H9 (cell line): Measurements from ENCODE around the gene HSFY2. TPM values are rescaled to one million over a fixed set of nuclear protein-coding genes. Genes with fewer than 3 reads are reported as not detected.
"Not testable (repeated sequence)": the region's sequence is repeated elsewhere in the genome, so short reads cannot be mapped to it uniquely, and the experiment has no call there.

ENCODE experiments used
- DNase-seq: peaks from one replicate; pipeline ENCODE4 v3.0.0-alpha.2; 2017
- H2AFZ ChIP-seq: one replicate; pipeline ENCODE4 v1.6.1; 2013; ENCODE audit warnings: mild to moderate bottlenecking, low read length, control low read depth, moderate library complexity
- H2AK5ac ChIP-seq: 2 replicates; pipeline ENCODE4 v1.6.1; 2013; ENCODE audit warnings: low read length, control low read depth, mixed read lengths; ENCODE audit not compliant: insufficient read length
- H2BK120ac ChIP-seq: one replicate; pipeline ENCODE4 v1.6.1; 2013; ENCODE audit warnings: low read depth, mild to moderate bottlenecking, low read length, control low read depth, inconsistent platforms; ENCODE audit not compliant: poor library complexity, severe bottlenecking
- H2BK12ac ChIP-seq: 2 replicates; pipeline ENCODE4 v1.6.1; 2013; ENCODE audit warnings: low read length, control low read depth, mixed read lengths, low read depth; ENCODE audit not compliant: insufficient read length
- H2BK15ac ChIP-seq: 2 replicates; pipeline ENCODE4 v1.6.1; 2013; ENCODE audit warnings: low read depth, low read length, control low read depth
- H2BK20ac ChIP-seq: one replicate; pipeline ENCODE4 v1.6.1; 2013; ENCODE audit warnings: low read depth, mild to moderate bottlenecking, low read length, control low read depth, inconsistent platforms; ENCODE audit not compliant: poor library complexity, severe bottlenecking
- H2BK5ac ChIP-seq: 2 replicates; pipeline ENCODE4 v1.6.1; 2013; ENCODE audit warnings: low read length, control low read depth, mixed read lengths; ENCODE audit not compliant: insufficient read length
- H3K14ac ChIP-seq: 2 replicates; pipeline ENCODE4 v1.6.1; 2013; ENCODE audit warnings: low read length, control low read depth; ENCODE audit not compliant: insufficient read depth
- H3K18ac ChIP-seq: 2 replicates; pipeline ENCODE4 v1.6.1; 2013; ENCODE audit warnings: low read depth, mild to moderate bottlenecking, mixed read lengths, low read length, control low read depth; ENCODE audit not compliant: insufficient read length
- H3K23ac ChIP-seq: 2 replicates; pipeline ENCODE4 v1.6.1; 2013; ENCODE audit warnings: low read length, control low read depth, mixed read lengths, low read depth; ENCODE audit not compliant: insufficient read length
- H3K23me2 ChIP-seq: 2 replicates; pipeline ENCODE4 v1.6.1; 2013; ENCODE audit warnings: low read depth, mild to moderate bottlenecking, mixed read lengths, low read length, control low read depth; ENCODE audit not compliant: insufficient read length, poor library complexity, severe bottlenecking
- H3K27ac ChIP-seq: 2 replicates; pipeline ENCODE4 v1.5.1; 2013; ENCODE audit warnings: low read length, control low read depth, mixed read lengths, low read depth; ENCODE audit not compliant: insufficient read length
- H3K27me3 ChIP-seq: 2 replicates; pipeline ENCODE4 v1.6.1; 2013; ENCODE audit warnings: low read length, control low read depth, inconsistent platforms; ENCODE audit not compliant: insufficient read depth
- H3K4ac ChIP-seq: 2 replicates; pipeline ENCODE4 v1.6.1; 2013; ENCODE audit warnings: low read depth, mild to moderate bottlenecking, control low read depth, inconsistent platforms, low read length, moderate library complexity
- H3K4me1 ChIP-seq: 2 replicates; pipeline ENCODE4 v1.6.1; 2013; ENCODE audit warnings: low read length, control low read depth, inconsistent platforms; ENCODE audit not compliant: insufficient read depth
- H3K4me2 ChIP-seq: 2 replicates; pipeline ENCODE4 v1.6.1; 2013; ENCODE audit warnings: low read length, control low read depth, mixed read lengths; ENCODE audit not compliant: insufficient read length, insufficient read depth
- H3K56ac ChIP-seq: 2 replicates; pipeline ENCODE4 v1.6.1; 2013; ENCODE audit warnings: low read depth, mild to moderate bottlenecking, mixed read lengths, low read length, control low read depth; ENCODE audit not compliant: insufficient read length
- H3K79me1 ChIP-seq: 2 replicates; pipeline ENCODE4 v1.6.1; 2013; ENCODE audit warnings: low read depth, mild to moderate bottlenecking, moderate library complexity, low read length, control low read depth, inconsistent platforms; ENCODE audit not compliant: insufficient read depth, poor library complexity, severe bottlenecking
- H3K79me2 ChIP-seq: 2 replicates; pipeline ENCODE4 v1.6.1; 2013; ENCODE audit warnings: low read length, control low read depth, inconsistent platforms; ENCODE audit not compliant: insufficient read depth
- H3K9ac ChIP-seq: 2 replicates; pipeline ENCODE4 v1.6.1; 2013; ENCODE audit warnings: low read length, control low read depth, mixed read lengths; ENCODE audit not compliant: insufficient read length; ENCODE audit errors: extremely low read depth
- H3K9me3 ChIP-seq: one replicate; pipeline ENCODE4 v1.6.1; 2013; ENCODE audit warnings: low read depth, low read length, inconsistent platforms; ENCODE audit not compliant: control insufficient read depth
- H3T11ph ChIP-seq: one replicate; pipeline ENCODE4 v1.6.1; 2013; ENCODE audit warnings: mild to moderate bottlenecking, low read length, control low read depth, inconsistent platforms
- H4K20me1 ChIP-seq: one replicate; pipeline ENCODE4 v1.6.1; 2013; ENCODE audit not compliant: control insufficient read depth, insufficient read length, insufficient read depth
- H4K5ac ChIP-seq: 2 replicates; pipeline ENCODE4 v1.6.1; 2013; ENCODE audit warnings: low read depth, mild to moderate bottlenecking, mixed read lengths, low read length, control low read depth; ENCODE audit not compliant: insufficient read length
- H4K8ac ChIP-seq: replicated peaks from 2 replicates; pipeline ENCODE4 v1.6.1; 2013; ENCODE audit warnings: low read length, control low read depth, mixed read lengths, low read depth; ENCODE audit not compliant: insufficient read length
- H4K91ac ChIP-seq: 2 replicates; pipeline ENCODE4 v1.6.1; 2013; ENCODE audit warnings: low read depth, mild to moderate bottlenecking, moderate library complexity, mixed read lengths, low read length, control low read depth; ENCODE audit not compliant: insufficient read length
- H3K27ac Mint-ChIP-seq, 3 experiments: 2 replicates in 2 of 3; 3 replicates in 1 of 3; pipeline ENCODE4 v1.8.0; 2020 to 2021; ENCODE audit warnings: mixed read lengths in 3 of 3, mild to moderate bottlenecking in 1 of 3, moderate library complexity in 1 of 3
- H3K27me3 Mint-ChIP-seq: 2 replicates; pipeline ENCODE4 v1.8.0; 2021; ENCODE audit warnings: low read depth, mild to moderate bottlenecking, moderate library complexity, mixed read lengths
- H3K36me3 Mint-ChIP-seq, 3 experiments: 2 replicates in 2 of 3; 3 replicates in 1 of 3; pipeline ENCODE4 v1.8.0; 2020 to 2021; ENCODE audit warnings: low read depth in 3 of 3, mixed read lengths in 3 of 3; ENCODE audit not compliant: insufficient read depth in 1 of 3
- H3K4me1 Mint-ChIP-seq, 2 experiments: 2 replicates each; pipeline ENCODE4 v1.8.0; 2020; ENCODE audit warnings: mixed read lengths in 2 of 2
- H3K4me3 Mint-ChIP-seq, 2 experiments: 2 replicates in 1 of 2; 3 replicates in 1 of 2; pipeline ENCODE4 v1.8.0; 2020 to 2021; ENCODE audit warnings: mild to moderate bottlenecking in 2 of 2, mixed read lengths in 2 of 2, moderate library complexity in 1 of 2
- H3K9me3 Mint-ChIP-seq, 2 experiments: 2 replicates in 1 of 2; 3 replicates in 1 of 2; pipeline ENCODE4 v1.8.0; 2020; ENCODE audit warnings: mild to moderate bottlenecking in 2 of 2, mixed read lengths in 2 of 2, moderate library complexity in 1 of 2
- WGBS: extraction: QIAGEN DNeasy Blood & Tissue Kit; methylation state at CpG from one replicate; pipeline ENCODE4 v1.1.7; 2013; ENCODE audit warnings: missing lambda C conversion rate, low lambda C conversion rate, mixed read lengths; ENCODE audit not compliant: insufficient read length; ENCODE audit errors: extremely low coverage; 5-methylcytosine and 5-hydroxymethylcytosine counted together
- total RNA-seq: library from RNA; stranded (reverse); gene quantifications from 2 replicates; pipeline ENCODE4 v1.2.1, GENCODE V29; 2021

The HSFY2 gene
- total RNA-seq, 1 experiment from 2014 or later: not detected

DNA sequence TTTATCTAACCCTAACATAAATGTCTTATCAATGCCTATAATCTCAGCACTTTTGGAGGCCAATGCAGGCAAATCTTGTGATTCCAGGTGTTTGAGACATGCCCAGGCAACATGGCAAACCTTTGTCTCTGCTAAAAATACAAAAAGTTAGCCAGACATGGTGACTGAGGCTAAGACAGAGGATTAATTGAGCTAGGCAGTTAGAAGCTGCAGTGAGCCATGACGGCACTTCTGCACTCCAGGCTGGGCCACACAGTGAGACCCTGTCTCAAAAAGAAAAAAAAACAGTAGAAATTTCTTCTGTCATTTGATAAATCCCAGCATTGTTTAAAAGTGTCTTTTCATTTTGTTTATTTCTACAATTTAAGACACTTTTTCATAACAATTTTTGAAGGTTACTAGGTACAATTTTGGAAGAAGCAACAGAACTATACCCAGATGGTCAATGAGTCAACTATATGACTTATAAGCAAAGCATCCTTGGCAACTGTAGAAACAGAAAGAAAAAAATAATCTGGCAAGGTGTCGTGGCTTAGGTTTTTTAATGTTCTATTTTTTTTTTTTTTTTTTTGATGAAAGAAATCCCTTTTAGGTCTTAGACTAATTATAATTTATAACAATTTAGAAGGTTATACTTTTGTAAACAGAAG lies 15.3 kb upstream of the HSFY2 start:
- not testable (repeated sequence) for H3K79me1 ChIP-seq, H3K27ac Mint-ChIP-seq, H3T11ph ChIP-seq, H3K4me2 ChIP-seq, H3K9ac ChIP-seq, H2BK20ac ChIP-seq, H4K20me1 ChIP-seq, H2BK12ac ChIP-seq, H3K27ac ChIP-seq, H4K5ac ChIP-seq, H2BK120ac ChIP-seq, H3K18ac ChIP-seq, H2AFZ ChIP-seq, H3K23me2 ChIP-seq, H3K27me3 Mint-ChIP-seq, H3K4me1 Mint-ChIP-seq, H4K8ac ChIP-seq, H3K14ac ChIP-seq, H3K27me3 ChIP-seq, H3K9me3 Mint-ChIP-seq, H2BK5ac ChIP-seq, H3K36me3 Mint-ChIP-seq, H4K91ac ChIP-seq, H3K4me3 Mint-ChIP-seq, H3K56ac ChIP-seq, H2AK5ac ChIP-seq, H3K23ac ChIP-seq, H3K9me3 ChIP-seq, H3K79me2 ChIP-seq, DNase-seq, H3K4me1 ChIP-seq, H3K4ac ChIP-seq, H2BK15ac ChIP-seq
- WGBS: no CpG with 5 or more reads among the region's 2 CpGs

GRCh38 chrY:18754077-18754476 lies 19.5 kb downstream of the HSFY2 start:
- DNase-seq, H3K36me3 Mint-ChIP-seq, H3K14ac ChIP-seq, H2BK120ac ChIP-seq, H3K4me3 Mint-ChIP-seq, H3K23ac ChIP-seq, H3K9ac ChIP-seq, H3T11ph ChIP-seq, H3K9me3 ChIP-seq, H2BK15ac ChIP-seq, H2BK12ac ChIP-seq, H3K27me3 ChIP-seq, H3K27ac ChIP-seq, H3K27ac Mint-ChIP-seq, H4K8ac ChIP-seq, H3K9me3 Mint-ChIP-seq, H2AK5ac ChIP-seq, H4K91ac ChIP-seq, H4K20me1 ChIP-seq, H3K4me1 Mint-ChIP-seq, H2BK5ac ChIP-seq, H2AFZ ChIP-seq, H2BK20ac ChIP-seq, H3K79me1 ChIP-seq, H3K4ac ChIP-seq, H3K27me3 Mint-ChIP-seq, H3K79me2 ChIP-seq, H3K23me2 ChIP-seq, H3K4me1 ChIP-seq, H3K56ac ChIP-seq, H3K4me2 ChIP-seq, H3K18ac ChIP-seq, H4K5ac ChIP-seq: not testable (repeated sequence)
- no CpG with 5 or more reads among the region's 2 CpGs for WGBS
